ENCODE data around the gene RAB11FIP5.

GRCh38 chr2:73111073-73112025, 1.4 kb downstream of the RAB11FIP5 start:
- TF ChIP-seq PPARA (CRISPR knock-in tag; IDR thresholded peaks at IDR 0.05; ENCODE audit: borderline replicate concordance): no peak
- no peak for TF ChIP-seq SNAI2 (CRISPR knock-in tag; IDR thresholded peaks at IDR 0.05)
